PC-9 (cell line): Measurements from ENCODE around the gene DNAH2.

Experiments
- CTCF ChIP-seq: fragments of 200-600 bp; sonication (generic); conservative IDR thresholded peaks from 2 replicates; pipeline ENCODE4 v1.6.1; 2017; ENCODE audit warnings: mixed run types, antibody characterized with exemption, mild to moderate bottlenecking, moderate library complexity
- EZH2 ChIP-seq: fragments of 200-600 bp; sonication (generic); IDR thresholded peaks from 2 replicates; pipeline ENCODE4 v1.8.0; 2017; ENCODE audit warnings: antibody characterized with exemption, low read depth

GRCh38 chr17:7697828-7698588 lies 19.5 kb upstream of the DNAH2 start:
- no peak for TF ChIP-seq CTCF
- no peak for TF ChIP-seq EZH2
